Cerebellar cortex (tissue), 1 donor: ENCODE results near the gene TCF25.

Source experiments
- DNase-seq: peaks from one replicate; pipeline ENCODE4 v3.0.0-alpha.2; 2015; ENCODE audit warnings: low spot score

TCF25 gene

GRCh38 chr16:89880477-89881367 lies 7.3 kb downstream of the TCF25 start:
- no peak for DNase-seq

- no peak for DNase-seq
Observed at GRCh38 chr16:89881368-89881730, 8.0 kb downstream of the TCF25 start.

GRCh38 chr16:89883346-89884040 lies 10.1 kb downstream of the TCF25 start:
- DNase-seq, result no peak

DNA sequence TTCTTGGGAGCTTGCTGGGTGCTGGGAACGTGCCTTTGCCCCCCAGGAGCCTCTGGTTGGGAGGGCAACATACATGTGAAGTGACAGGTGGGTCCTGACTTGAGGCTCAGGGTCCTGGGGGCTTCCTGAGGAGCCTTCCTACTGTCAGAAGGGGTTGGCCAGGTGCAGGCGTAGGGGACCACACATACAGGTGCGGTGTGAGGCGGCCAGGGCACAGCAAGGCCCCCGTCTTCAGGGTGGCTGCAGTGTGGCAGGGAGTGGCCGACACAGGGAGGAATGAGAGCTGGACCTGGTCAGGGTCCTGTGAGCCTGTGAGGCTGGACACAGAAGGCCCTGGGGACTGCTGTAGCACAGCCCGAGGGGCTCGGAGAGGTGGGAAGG lies 10.6 kb downstream of the TCF25 start:
- DNase-seq, result no peak

DNA sequence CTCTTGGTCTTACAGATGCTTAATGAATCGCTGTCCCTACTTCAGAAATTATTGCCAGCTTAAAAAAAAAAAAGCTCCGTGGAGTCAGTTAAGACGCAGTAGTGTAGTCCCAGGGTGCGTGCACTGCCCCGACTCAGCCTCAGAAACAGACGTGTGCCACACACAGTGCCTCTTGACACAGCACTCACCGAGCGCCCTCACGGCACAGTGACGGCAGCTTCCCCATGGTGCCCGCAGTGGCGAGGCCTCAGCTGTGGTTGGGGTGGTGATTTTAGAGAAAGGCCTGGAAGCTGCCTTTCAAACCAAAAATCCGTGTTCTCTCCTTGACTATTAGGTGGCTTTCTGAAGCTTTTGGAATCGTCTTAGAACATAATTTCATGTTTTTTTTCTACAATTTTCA lies 13.9 kb downstream of the TCF25 start:
- no peak for DNase-seq

DNA sequence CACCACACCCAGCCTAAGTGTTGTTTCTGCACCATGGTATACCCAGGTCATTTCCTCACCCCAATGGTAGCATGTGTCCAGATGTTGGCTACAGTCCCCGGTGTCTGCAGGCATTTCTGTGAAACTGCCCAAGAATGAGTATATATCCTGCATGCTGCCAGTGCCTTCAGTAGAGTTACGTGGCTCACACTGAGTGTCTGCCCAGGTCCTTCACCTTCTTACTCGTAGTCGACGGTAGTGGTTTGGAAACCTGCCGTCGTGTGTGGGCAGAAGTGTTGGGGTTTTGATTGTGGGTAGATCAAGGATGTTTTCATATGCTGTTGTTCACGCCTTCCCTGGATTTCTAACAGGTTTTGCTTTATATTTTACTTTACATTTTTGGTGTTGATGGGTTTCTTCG lies 16.8 kb downstream of the TCF25 start:
- DNase-seq, result no peak

DNA sequence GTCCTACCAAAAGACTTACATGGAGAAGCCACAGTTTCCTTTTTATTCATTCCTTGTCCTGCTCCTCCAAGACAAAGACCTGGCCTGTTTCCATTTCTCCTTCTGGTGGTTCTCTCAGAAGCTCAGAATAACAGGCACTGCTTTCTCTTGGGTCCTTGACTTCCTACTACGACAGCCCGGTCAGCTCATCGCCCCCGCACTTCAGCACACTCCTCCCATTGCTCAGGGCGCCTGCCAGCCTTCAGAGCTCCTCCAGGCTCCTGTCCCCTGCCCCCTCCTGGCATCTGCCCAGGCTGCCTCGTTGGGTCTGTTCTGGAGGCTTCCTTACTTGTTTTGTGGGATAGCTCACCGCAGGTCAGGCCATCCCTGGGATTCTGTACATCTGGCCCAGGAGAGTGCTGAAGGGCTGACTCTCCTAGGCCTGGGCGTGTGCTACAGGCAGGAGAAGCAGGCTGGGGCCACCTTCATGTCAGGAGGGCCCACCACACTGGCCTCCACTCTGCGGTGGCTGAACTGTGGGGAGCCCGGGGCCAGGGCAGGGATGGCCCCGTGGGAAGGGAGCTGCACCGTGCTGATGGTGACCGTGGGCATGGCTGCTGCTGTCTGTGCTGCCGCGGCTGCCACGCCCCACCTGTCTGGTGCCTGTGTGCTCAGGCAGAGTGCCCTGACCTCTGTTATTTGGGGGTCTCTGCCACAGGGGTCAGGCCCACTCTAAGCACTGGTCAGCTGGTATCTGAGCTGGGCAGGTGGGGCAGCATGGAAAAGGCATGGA lies 17.7 kb downstream of the TCF25 start:
- no peak for DNase-seq

- DNase-seq, result no peak
Observed at GRCh38 chr16:89892055-89892630, 18.8 kb downstream of the TCF25 start.

- no peak for DNase-seq
Observed at GRCh38 chr16:89892635-89893034, 19.2 kb downstream of the TCF25 start.

GRCh38 chr16:89893642-89894548 lies 20.5 kb downstream of the TCF25 start:
- DNase-seq, result peak; percentile 61

GRCh38 chr16:89895482-89896250 lies 22.3 kb downstream of the TCF25 start:
- DNase-seq, result no peak

DNA sequence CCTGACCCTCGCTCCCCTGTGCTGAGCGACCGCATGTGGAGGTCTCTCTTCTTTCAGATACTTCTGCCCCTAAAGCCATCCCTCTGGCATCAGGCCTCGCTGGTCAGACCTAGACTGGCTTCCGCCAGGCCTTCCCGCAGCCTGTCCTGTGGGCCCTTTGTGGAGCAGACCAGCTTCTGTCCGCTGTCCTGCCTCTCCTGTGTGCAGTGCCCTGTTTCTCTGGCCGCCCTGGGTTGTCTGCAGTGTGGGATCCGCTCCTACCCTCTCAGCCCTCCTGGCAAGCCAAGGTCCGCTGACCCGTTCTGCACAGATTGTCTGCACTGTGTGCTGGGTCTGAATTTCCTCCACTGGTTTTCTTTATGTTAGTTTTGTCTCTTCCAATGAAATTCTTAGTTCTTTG lies 23.8 kb downstream of the TCF25 start:
- no peak for DNase-seq

DNA sequence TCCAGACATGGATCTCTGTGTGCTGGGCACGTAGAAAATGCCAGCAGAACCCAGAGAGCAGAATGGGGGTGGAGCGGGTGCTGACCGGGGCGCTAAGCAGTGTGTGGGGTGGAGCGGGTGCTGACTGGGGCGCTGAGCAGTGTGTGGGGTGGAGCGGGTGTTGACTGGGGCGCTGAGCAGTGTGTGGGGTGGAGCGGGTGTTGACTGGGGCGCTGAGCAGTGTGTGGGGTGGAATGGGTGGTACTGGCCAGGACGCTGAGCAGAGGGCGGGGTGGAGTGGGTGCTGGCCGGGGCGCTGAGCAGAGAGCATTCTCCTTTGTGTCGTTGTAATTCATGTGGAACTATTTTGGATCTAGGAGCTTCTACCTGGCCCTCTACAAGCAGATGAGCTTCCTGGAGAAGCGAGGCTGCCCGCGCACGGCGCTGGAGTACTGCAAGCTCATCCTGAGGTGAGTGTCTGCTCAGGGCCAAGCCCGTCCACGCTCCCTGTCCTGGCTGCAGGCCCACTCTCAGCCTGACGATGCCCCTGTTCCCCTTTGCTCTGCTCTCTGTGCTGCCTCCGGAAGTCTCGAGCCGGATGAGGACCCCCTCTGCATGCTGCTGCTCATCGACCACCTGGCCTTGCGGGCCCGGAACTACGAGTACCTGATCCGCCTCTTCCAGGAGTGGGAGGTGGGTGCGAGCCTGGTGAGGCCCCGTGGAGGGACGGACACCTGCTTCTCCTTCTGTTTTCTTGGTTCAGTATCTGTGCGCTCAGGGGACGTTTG lies 25.0 kb downstream of the TCF25 start:
- no peak for DNase-seq

- no peak for DNase-seq
Observed at GRCh38 chr16:89899879-89900481, 26.6 kb downstream of the TCF25 start.

DNA sequence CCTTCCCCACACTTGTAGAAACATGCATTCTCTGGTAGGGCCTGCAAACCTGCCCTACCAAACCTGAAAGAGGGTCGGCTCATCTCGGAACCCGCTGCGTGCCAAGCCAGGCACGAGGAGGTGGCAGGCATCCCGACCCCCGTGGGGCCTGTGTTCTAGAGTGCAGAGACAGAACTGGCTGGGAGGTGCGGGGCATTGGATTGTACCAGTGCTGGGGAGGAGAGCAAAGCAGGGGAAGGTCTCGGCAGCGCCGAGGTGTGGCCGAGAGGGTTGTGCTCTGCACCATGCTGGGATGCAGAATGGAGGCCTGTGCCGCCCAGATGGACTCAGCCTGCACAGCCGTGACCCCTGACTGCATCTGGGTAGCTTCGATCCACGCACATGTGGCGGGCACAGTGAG lies 27.5 kb downstream of the TCF25 start:
- DNase-seq, result no peak

DNA sequence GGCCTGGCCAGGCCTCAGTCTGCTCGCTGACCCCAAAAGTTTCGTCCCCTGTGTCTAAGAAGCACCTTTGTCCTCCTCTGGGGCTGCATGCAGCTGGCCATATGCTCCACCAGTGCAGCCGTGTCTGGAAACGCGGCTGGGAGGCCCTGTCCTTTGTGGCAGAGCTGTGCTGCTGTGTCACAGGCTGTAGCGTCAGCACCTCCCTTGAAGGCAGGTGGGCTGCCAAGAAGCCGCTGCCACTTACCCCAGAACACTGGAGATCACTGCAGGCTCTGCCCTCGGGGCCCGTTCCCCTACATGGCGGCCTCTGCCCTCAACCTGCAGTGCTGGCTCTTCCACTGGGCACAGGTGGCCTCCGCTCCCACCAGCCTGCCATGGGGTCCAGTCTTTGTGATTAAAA lies 29.6 kb downstream of the TCF25 start:
- DNase-seq, result no peak

DNA sequence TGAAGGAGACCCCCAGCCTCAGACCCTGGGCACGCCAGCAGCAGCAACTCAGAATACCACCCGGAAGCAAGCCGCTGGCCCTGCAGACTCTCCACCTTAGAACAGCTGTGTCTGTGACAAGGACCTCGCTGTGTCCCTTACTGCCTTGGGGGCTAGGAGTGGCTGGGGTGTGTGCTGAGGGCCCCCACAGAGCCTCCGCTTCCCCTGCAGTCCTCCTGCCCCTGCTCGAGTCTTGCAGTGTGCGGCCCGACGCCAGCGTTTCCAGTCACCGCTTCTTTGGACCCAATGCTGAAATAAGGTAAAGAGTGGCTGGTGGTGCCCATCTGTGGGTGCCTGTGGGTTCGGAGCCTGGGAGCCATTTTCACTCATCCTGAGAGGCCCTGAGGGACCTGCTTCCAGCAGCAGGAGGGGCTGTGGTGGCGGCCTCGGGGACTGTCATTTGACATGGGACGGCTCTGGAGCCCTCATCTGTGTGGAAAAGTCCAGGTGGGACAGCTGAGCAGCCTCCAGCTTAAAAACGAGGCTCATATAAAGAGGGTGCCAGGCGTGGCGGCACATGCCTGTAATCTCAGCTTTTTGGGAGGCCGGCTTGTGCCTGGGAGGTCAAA lies 30.6 kb downstream of the TCF25 start:
- DNase-seq, result no peak

GRCh38 chr16:89904606-89905510 lies 31.5 kb downstream of the TCF25 start:
- no peak for DNase-seq
